Vagina (tissue), 2 donors: ENCODE results near the gene EWSR1. TPM values are rescaled to one million over a fixed set of nuclear protein-coding genes. Genes with fewer than 3 reads are reported as not detected.

Experiments used
- DNase-seq, 2 donors: peaks; one replicate each; pipeline ENCODE4 v3.0.0-alpha.2; 2017; ENCODE audit errors: extremely low spot score in 2 of 2
- H3K27ac ChIP-seq: fragments of 200-600 bp; sonication (generic); one replicate; pipeline ENCODE4 v1.5.1; 2019
- H3K27me3 ChIP-seq: fragments of 200-600 bp; sonication (generic); one replicate; pipeline ENCODE4 v1.5.1; 2019
- H3K36me3 ChIP-seq, 2 donors: fragments of 200-600 bp; sonication (generic); one replicate each; pipeline ENCODE4 v1.5.1; 2017 to 2019
- H3K4me1 ChIP-seq: fragments of 200-600 bp; sonication (generic); one replicate; pipeline ENCODE4 v1.5.1; 2019
- H3K4me3 ChIP-seq, 2 donors: fragments of 200-600 bp; sonication (generic); 1 replicate in 1 of 2; 2 replicates in 1 of 2; pipeline ENCODE4 v1.5.1; 2016 to 2019
- H3K9me3 ChIP-seq: fragments of 200-600 bp; sonication (generic); one replicate; pipeline ENCODE4 v1.5.1; 2019
- POLR2A ChIP-seq, 2 donors: fragments of 450-650 bp; IDR thresholded peaks; one replicate each; pipeline ENCODE4 v1.6.1; 2017; ENCODE audit warnings: antibody characterized with exemption in 2 of 2, mild to moderate bottlenecking in 2 of 2, moderate library complexity in 2 of 2
- POLR2AphosphoS5 ChIP-seq, 2 donors: sonication (generic); formaldehyde crosslinking; IDR thresholded peaks; one replicate each; pipeline ENCODE4 v1.9.0; 2017; ENCODE audit warnings: antibody characterized with exemption in 2 of 2, mild to moderate bottlenecking in 2 of 2, low read depth in 1 of 2; ENCODE audit not compliant: insufficient read depth in 1 of 2
- intact Hi-C: fragments of 100-400 bp; cut with DNase I; formaldehyde crosslinking; loops from one replicate; pipeline ENCODE4 v1.15.1; 2023
- total RNA-seq: library from RNA; depleted of rRNA; stranded (reverse); fragments of >200 nt; gene quantifications from one replicate; pipeline ENCODE4 v1.2.3, GENCODE V29; 2016
- TF ChIP-seq, protein P1 (sequence below), 3 experiments: fragments of 450-650 bp in 2 of 3; fragments of 200-600 bp in 1 of 3; sonication (generic) in 1 of 3; IDR thresholded peaks; one replicate each; pipeline ENCODE4 v1.5.1; 2017 to 2019; ENCODE audit warnings: antibody characterized with exemption in 3 of 3, mild to moderate bottlenecking in 2 of 3, moderate library complexity in 2 of 3

EWSR1 gene
- total RNA-seq, 1 donor from 2014 or later: 164 TPM

DNA sequence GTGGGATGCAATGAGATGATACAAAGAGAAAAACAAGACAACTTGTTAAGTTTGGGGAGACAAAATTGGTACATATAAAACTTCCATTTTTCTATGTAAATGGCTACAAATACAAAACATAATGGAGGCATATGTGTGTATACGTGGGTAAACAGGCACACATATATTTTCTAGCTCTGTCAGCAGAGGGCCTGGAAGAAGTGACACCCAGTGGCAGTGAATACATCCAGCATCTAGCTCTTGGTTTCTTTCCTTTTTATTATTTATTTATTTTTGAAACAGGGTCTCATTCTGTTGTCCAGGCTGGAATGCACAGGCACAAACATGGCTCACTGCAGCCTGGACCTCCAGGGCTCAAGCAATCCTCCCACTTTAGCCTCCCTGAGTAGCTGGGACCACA is 52.5 kb downstream of the EWSR1 start:
- no peaks in the 10 kb centered on the region for H3K9me3 ChIP-seq
- no peaks in the 10 kb centered on the region for H3K27me3 ChIP-seq
- intact Hi-C loops: no loop called here
- TF ChIP-seq, protein P1, sequence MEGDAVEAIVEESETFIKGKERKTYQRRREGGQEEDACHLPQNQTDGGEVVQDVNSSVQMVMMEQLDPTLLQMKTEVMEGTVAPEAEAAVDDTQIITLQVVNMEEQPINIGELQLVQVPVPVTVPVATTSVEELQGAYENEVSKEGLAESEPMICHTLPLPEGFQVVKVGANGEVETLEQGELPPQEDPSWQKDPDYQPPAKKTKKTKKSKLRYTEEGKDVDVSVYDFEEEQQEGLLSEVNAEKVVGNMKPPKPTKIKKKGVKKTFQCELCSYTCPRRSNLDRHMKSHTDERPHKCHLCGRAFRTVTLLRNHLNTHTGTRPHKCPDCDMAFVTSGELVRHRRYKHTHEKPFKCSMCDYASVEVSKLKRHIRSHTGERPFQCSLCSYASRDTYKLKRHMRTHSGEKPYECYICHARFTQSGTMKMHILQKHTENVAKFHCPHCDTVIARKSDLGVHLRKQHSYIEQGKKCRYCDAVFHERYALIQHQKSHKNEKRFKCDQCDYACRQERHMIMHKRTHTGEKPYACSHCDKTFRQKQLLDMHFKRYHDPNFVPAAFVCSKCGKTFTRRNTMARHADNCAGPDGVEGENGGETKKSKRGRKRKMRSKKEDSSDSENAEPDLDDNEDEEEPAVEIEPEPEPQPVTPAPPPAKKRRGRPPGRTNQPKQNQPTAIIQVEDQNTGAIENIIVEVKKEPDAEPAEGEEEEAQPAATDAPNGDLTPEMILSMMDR (IDR thresholded peaks at IDR 0.05): no peak
- TF ChIP-seq POLR2A (IDR thresholded peaks at IDR 0.05): no peak
- TF ChIP-seq POLR2AphosphoS5 (IDR thresholded peaks at IDR 0.05; ENCODE audit: insufficient read depth in 1 of 2, low read depth in 1 of 2): no peak
- H3K4me1 ChIP-seq: peaks cover 5% of the 10 kb centered on the region
- H3K36me3 ChIP-seq: no peaks in the 10 kb centered on the region
- H3K27ac ChIP-seq: no peak overlapping the region
- DNase-seq: no peak
- no peak overlapping the region for H3K4me3 ChIP-seq

DNA sequence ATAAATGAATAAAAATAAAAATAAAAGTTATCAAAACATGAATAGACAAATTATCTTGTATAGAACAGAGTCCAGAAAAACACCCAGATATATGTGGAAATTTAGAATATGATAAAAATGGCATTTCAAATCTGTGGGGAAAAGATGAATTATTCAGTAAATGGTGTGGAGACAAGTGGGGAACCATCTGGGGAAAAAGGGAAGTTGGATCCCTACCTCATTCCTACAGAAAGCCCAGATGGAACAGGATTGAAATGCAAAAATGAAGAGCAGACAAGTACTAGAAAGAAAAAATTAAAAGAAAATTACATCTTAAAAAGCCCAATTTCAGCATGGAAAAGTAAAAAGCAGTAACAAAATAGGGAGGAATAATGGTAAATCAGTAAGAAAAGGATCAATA is 55.6 kb downstream of the EWSR1 start:
- Histone ChIP-seq H3K36me3 (peaks cover 0 to 16% of the 10 kb centered on the region in 2 donors), H3K9me3 (no peaks in the 10 kb centered on the region), H3K27me3 (no peaks in the 10 kb centered on the region), H3K4me1 (no peaks in the 10 kb centered on the region), H3K27ac (no peak overlapping the region), H3K4me3 (no peak overlapping the region)
- intact Hi-C loops: no loop called here
- TF ChIP-seq, protein P1 (IDR thresholded peaks at IDR 0.05): no peak
- TF ChIP-seq POLR2A (IDR thresholded peaks at IDR 0.05): no peak
- DNase-seq: no peak

DNA sequence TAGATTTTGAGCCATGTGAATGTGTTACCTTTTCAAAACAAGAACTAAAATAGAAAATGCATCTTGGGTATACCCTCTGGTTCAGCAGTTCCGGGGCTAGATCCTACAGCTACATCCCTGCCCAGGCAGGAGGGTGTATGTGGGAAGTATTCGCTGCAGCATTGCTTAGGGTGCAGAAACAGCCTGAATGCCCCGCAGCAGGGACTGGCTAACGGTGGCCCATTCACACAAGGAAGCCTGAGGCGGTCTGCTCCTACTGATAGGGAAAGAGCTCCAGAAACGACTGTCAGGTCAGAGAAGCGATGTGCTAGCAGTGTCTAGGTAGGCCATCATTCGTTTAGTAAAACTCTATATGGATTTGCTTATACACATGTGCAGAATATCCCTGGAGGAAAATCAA is 57.3 kb downstream of the EWSR1 start:
- H3K27me3 ChIP-seq: no peaks in the 10 kb centered on the region
- no peak for DNase-seq
- peaks cover 0 to 24% of the 10 kb centered on the region in 2 donors for H3K36me3 ChIP-seq
- TF ChIP-seq POLR2A (IDR thresholded peaks at IDR 0.05): no peak
- TF ChIP-seq, protein P1 (IDR thresholded peaks at IDR 0.05): no peak
- TF ChIP-seq POLR2AphosphoS5 (IDR thresholded peaks at IDR 0.05; ENCODE audit: insufficient read depth in 1 of 2, low read depth in 1 of 2): no peak
- peaks cover 3% of the 10 kb centered on the region for H3K4me1 ChIP-seq
- H3K27ac ChIP-seq: no peak overlapping the region
- no peak overlapping the region for H3K4me3 ChIP-seq
- H3K9me3 ChIP-seq: no peaks in the 10 kb centered on the region
- intact Hi-C loops: no loop called here

DNA sequence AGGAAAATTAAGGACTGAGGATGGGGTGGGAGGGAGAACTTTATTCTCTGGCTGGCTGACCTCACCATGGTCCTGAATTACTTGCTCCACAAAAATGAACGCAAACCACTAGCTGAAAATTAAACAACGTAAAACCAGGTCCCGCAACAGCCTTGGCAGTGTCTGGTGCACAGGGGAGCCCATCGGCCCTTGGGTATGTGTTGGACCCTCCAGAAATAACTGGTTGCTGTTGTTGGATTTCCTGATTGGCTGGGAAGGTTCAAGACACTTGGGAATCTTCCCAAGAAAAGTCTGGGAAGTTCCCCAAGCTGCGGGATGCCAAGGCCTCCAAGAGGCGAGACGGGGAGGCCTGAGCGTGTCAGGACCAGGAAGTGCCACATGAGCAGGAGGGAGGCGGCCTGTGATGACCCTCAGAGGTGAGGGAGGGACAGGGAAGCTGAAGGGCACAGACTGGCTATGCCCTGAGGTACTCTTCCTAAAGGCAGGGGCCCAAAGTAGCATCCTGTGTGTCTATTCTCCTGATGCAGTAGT is 57.8 kb downstream of the EWSR1 start:
- Histone ChIP-seq H3K27ac (no peak overlapping the region), H3K36me3 (peaks cover 0 to 24% of the 10 kb centered on the region in 2 donors), H3K9me3 (no peaks in the 10 kb centered on the region), H3K27me3 (no peaks in the 10 kb centered on the region), H3K4me1 (peaks cover 8% of the 10 kb centered on the region), H3K4me3 (no peak overlapping the region)
- no peak for DNase-seq
- intact Hi-C loops: no loop called here
- TF ChIP-seq POLR2AphosphoS5 (IDR thresholded peaks at IDR 0.05; ENCODE audit: insufficient read depth in 1 of 2, low read depth in 1 of 2) (no peak), POLR2A (IDR thresholded peaks at IDR 0.05) (no peak)
- TF ChIP-seq, protein P1 (IDR thresholded peaks at IDR 0.05): no peak

DNA sequence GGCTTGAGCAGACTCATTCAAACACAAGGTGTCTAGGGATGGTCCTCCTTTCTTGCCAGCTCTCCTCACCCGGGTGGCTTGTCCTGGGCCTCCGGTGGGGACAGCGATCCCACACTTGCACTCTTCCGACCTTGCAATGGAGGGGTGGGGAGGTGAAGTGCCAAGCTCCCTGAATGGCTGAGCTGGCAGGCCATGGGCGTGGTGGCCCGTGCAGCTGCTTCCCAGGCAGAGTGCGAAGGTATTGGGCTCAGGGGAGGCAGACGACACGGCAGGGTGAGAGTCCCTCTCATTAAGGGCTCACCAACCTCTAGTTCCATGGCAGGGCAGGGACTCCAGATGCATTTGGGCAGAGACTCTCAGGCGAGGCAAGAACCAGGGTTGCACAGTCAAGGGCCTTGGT is 58.4 kb downstream of the EWSR1 start:
- intact Hi-C loops: no loop called here
- H3K4me3 ChIP-seq: no peak overlapping the region
- no peak for DNase-seq
- no peaks in the 10 kb centered on the region for H3K9me3 ChIP-seq
- H3K27ac ChIP-seq: no peak overlapping the region
- no peaks in the 10 kb centered on the region for H3K27me3 ChIP-seq
- no peak for TF ChIP-seq POLR2AphosphoS5 (IDR thresholded peaks at IDR 0.05; ENCODE audit: insufficient read depth in 1 of 2, low read depth in 1 of 2)
- no peak for TF ChIP-seq POLR2A (IDR thresholded peaks at IDR 0.05)
- TF ChIP-seq, protein P1 (IDR thresholded peaks at IDR 0.05): no peak
- peaks cover 13% of the 10 kb centered on the region for H3K4me1 ChIP-seq
- peaks cover 0 to 24% of the 10 kb centered on the region in 2 donors for H3K36me3 ChIP-seq
